Activated naive CD4-positive, alpha-beta T cell treated with anti-CD3 and anti-CD28 coated beads, Interleukin-2, amount 10 ng/mL, durations not matched to agents 7 days and 5 days (primary cell): Measurements from ENCODE around the gene SEH1L.
A peak's percentile ranks its signal among the peaks of the same experiment; 100 is the strongest.
"Not testable (repeated sequence)": the region's sequence is repeated elsewhere in the genome, so short reads cannot be mapped to it uniquely, and the experiment has no call there.

Experiments
- CTCF ChIA-PET: fragments of 350-600 bp; sonication (Branson Sonifier 250); formaldehyde crosslinking; loops from one replicate; lab custom pipeline; 2021; ENCODE audit warnings: antibody characterized with exemption; lab: Charles Lee
- DNase-seq: peaks from one replicate; pipeline ENCODE4 v3.0.0-alpha.2; 2020
- H3K27ac Mint-ChIP-seq: one replicate; pipeline ENCODE4 v1.8.0; 2021; ENCODE audit warnings: mild to moderate bottlenecking, moderate library complexity, mixed read lengths
- H3K27me3 Mint-ChIP-seq: one replicate; pipeline ENCODE4 v1.8.0; 2021; ENCODE audit warnings: mild to moderate bottlenecking, mixed read lengths
- H3K36me3 Mint-ChIP-seq: one replicate; pipeline ENCODE4 v1.8.0; 2021; ENCODE audit warnings: mixed read lengths
- H3K4me1 Mint-ChIP-seq: one replicate; pipeline ENCODE4 v1.8.0; 2021; ENCODE audit warnings: mixed read lengths
- H3K4me3 Mint-ChIP-seq: one replicate; pipeline ENCODE4 v1.8.0; 2021; ENCODE audit warnings: mild to moderate bottlenecking, moderate library complexity, mixed read lengths
- H3K9me3 Mint-ChIP-seq: one replicate; pipeline ENCODE4 v1.8.0; 2021; ENCODE audit warnings: mixed read lengths

The SEH1L gene

DNA sequence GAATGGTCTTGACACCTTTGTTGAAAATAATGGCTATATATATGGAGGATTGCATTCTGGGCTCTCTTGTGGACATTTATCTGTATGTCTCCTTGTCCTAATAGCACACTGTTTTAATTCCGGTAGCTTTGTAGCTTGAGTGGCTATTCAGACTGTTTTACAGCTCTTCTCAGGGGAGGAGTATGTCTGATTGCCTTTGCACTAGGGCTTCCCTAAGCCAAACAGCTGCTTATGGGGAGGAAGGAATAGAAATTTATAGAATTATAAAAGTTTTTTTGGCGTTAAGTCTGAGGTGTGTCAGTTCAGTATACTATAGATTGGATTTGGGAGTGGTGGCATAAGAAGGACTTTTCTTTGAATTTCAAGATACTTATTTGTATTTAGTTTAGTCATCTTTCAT lies 12.6 kb downstream of the SEH1L start:
- Mint-ChIP-seq H3K27ac (no peak overlapping the region), H3K4me3 (no peak overlapping the region), H3K36me3 (peaks cover 43% of the 10 kb centered on the region), H3K27me3 (no peaks in the 10 kb centered on the region), H3K9me3 (no peaks in the 10 kb centered on the region), H3K4me1 (no peaks in the 10 kb centered on the region)
- no peak for DNase-seq
- CTCF ChIA-PET: interaction anchor here (0.6 kb wide), 1 partner anchor 17 kb away, joined by 3 read pairs; no protein-coding TSS in a partner anchor

DNA sequence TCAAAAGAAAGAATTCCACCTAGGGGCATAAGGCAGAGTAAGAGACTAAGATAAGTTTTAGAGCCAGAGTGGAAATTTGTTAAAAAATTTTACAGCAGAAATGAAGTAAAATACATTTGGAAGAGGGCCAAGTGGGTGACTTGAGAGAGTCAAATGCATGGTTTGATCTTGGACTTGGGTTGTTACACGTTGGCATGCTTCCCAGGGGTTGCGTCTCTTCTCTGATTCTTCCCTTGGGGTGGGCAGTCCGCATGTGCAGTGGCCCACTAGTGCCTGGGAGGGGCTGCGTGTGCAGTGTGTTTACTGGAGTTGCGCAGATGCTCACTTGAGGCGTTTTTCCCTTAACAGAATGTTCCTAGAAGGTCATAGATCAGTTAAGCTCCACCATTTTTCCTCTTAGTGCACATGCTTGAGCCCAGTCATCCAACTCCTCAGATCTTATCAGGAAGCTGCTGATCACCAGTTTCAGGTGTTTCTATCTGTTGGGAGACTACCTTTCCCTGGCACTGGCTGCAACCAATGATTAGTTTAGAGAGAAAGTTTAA lies 13.1 kb downstream of the SEH1L start:
- peaks cover 45% of the 10 kb centered on the region for H3K36me3 Mint-ChIP-seq
- H3K4me1 Mint-ChIP-seq: no peaks in the 10 kb centered on the region
- no peaks in the 10 kb centered on the region for H3K9me3 Mint-ChIP-seq
- no peak for DNase-seq
- H3K27ac Mint-ChIP-seq: no peak overlapping the region
- no peak overlapping the region for H3K4me3 Mint-ChIP-seq
- CTCF ChIA-PET: interaction anchor here (0.6 kb wide), 1 partner anchor 17 kb away, joined by 3 read pairs; no protein-coding TSS in a partner anchor
- no peaks in the 10 kb centered on the region for H3K27me3 Mint-ChIP-seq

- no peak overlapping the region for H3K27ac Mint-ChIP-seq
- no peak overlapping the region for H3K4me3 Mint-ChIP-seq
- CTCF ChIA-PET: interaction anchor here (2.3 kb wide), 1 partner anchor 10 kb away, joined by 6 read pairs; no protein-coding TSS in a partner anchor
- no peaks in the 10 kb centered on the region for H3K9me3 Mint-ChIP-seq
- H3K4me1 Mint-ChIP-seq: peaks cover 4% of the 10 kb centered on the region
- no peaks in the 10 kb centered on the region for H3K27me3 Mint-ChIP-seq
- H3K36me3 Mint-ChIP-seq: peaks cover 46% of the 10 kb centered on the region
- no peak for DNase-seq
Measured at GRCh38 chr18:12963069-12963468, 15.3 kb downstream of the SEH1L start.

DNA sequence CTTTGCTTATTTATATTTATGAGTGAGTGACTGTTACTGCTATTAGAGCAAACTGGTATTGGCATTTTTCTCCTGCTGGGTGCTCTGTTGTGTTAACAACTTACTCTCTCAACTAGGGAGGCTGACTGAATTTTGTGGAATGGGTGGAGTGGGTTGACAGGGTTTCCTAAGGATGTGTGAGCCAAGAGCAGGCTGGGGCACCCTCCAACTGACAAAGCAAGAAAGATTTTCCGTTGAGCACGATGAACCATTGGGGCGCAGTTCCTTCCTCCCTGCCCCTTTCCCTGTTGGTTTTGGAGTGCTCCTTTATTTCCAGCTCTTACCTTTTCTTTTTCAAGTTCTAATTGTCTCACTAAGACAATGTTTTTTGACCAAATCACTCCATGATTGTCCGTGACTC lies 20.3 kb downstream of the SEH1L start:
- no peaks in the 10 kb centered on the region for H3K27me3 Mint-ChIP-seq

GRCh38 chr18:12968619-12969018 lies 20.8 kb downstream of the SEH1L start:
- no peak for DNase-seq
- Mint-ChIP-seq H3K36me3 (peaks cover 47% of the 10 kb centered on the region), H3K4me1 (peaks cover 22% of the 10 kb centered on the region), H3K27me3 (no peaks in the 10 kb centered on the region), H3K4me3 (no peak overlapping the region), H3K9me3 (no peaks in the 10 kb centered on the region), H3K27ac (peak overlapping the region; percentile 9)
- CTCF ChIA-PET: no interaction called here

More for the DNA sequence above, 20.3 kb downstream of the SEH1L start:
- peaks cover 22% of the 10 kb centered on the region for H3K4me1 Mint-ChIP-seq
- no peak overlapping the region for H3K27ac Mint-ChIP-seq
- no peaks in the 10 kb centered on the region for H3K9me3 Mint-ChIP-seq
- H3K4me3 Mint-ChIP-seq: no peak overlapping the region
- H3K36me3 Mint-ChIP-seq: peaks cover 51% of the 10 kb centered on the region
- no peak for DNase-seq
- CTCF ChIA-PET: no interaction called here

GRCh38 chr18:12973562-12974213 lies 25.9 kb downstream of the SEH1L start:
- DNase-seq: no peak
- peaks cover 11% of the 10 kb centered on the region for H3K4me1 Mint-ChIP-seq
- no peaks in the 10 kb centered on the region for H3K9me3 Mint-ChIP-seq
- H3K36me3 Mint-ChIP-seq: peaks cover 49% of the 10 kb centered on the region
- H3K27ac Mint-ChIP-seq: peak overlapping the region; percentile 0
- CTCF ChIA-PET: interaction anchor here (1.4 kb wide), 1 partner anchor 11 kb away, joined by 6 read pairs; no protein-coding TSS in a partner anchor
- H3K27me3 Mint-ChIP-seq: no peaks in the 10 kb centered on the region
- H3K4me3 Mint-ChIP-seq: no peak overlapping the region

- peak overlapping the region; percentile 12 for H3K27ac Mint-ChIP-seq
- peaks cover 44% of the 10 kb centered on the region for H3K36me3 Mint-ChIP-seq
- CTCF ChIA-PET: no interaction called here
- H3K9me3 Mint-ChIP-seq: no peaks in the 10 kb centered on the region
- no peaks in the 10 kb centered on the region for H3K4me1 Mint-ChIP-seq
- H3K4me3 Mint-ChIP-seq: no peak overlapping the region
- no peak for DNase-seq
- H3K27me3 Mint-ChIP-seq: no peaks in the 10 kb centered on the region
Measured at GRCh38 chr18:12975488-12975887, 27.7 kb downstream of the SEH1L start.

DNA sequence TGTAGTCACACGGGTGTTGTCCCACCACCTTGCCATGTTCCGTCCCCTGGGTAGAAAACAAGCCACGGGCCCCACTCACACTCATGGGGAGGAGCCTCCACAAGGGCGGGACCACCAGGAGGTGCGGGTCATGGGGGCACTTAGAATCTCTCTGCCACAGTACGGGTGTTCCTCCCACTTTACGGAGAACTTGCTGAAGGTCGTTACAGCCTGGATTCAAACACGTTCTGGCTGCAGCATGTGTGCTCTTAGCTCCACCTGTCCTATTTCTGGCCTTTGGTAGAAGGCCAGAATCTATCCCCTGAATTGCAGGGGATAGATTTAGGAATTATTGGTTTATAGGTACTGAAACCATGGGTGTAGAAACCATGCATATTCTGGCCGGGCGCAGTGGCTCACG lies 28.5 kb downstream of the SEH1L start:
- CTCF ChIA-PET: no interaction called here
- H3K27ac Mint-ChIP-seq: no peak overlapping the region
- peaks cover 41% of the 10 kb centered on the region for H3K36me3 Mint-ChIP-seq
- no peak for DNase-seq
- H3K27me3 Mint-ChIP-seq: no peaks in the 10 kb centered on the region
- H3K9me3 Mint-ChIP-seq: no peaks in the 10 kb centered on the region
- H3K4me3 Mint-ChIP-seq: no peak overlapping the region
- no peaks in the 10 kb centered on the region for H3K4me1 Mint-ChIP-seq

GRCh38 chr18:12980065-12980464 lies 32.3 kb downstream of the SEH1L start:
- H3K9me3 Mint-ChIP-seq, H3K27ac Mint-ChIP-seq, CTCF ChIA-PET, DNase-seq, H3K4me3 Mint-ChIP-seq, H3K27me3 Mint-ChIP-seq, H3K4me1 Mint-ChIP-seq: not testable (repeated sequence)
- peaks cover 29% of the 10 kb centered on the region for H3K36me3 Mint-ChIP-seq

DNA sequence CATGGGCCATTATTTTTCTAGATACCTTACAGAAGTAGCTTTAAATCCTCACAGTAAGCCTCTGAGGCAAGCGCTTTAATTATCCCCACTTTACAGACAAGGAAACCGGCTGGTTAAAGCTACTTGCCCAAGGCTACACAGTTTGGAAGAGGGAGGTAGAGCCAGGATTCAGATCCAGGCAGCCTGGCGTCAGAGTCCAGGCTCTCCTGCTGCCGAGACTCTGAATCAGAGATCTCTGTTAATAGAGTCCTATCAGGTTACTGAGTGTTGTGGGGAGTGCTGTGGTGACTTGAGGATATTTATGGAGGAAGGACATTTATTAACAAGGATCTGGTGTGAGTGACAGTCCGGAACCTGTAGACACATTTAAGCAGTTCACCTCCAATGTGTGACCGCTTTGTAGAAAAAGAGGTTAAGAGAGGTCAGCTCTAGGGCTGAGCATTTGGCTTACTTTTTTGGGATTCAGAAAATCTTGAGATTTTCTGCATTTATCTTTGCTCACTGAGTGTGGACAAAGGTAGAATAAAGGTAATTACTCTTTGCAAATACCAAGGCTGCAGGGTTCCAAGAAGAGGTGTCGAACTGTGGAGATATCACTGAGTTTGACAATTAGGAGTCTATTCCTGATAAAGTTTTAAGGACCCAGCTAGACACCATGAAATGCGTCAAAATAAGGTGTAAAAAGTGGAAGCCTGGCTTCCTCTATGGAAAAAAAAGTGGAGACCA lies 41.7 kb downstream of the SEH1L start:
- Mint-ChIP-seq H3K36me3 (peaks cover 18% of the 10 kb centered on the region), H3K4me3 (peak overlapping the region; percentile 97), H3K4me1 (peaks cover 20% of the 10 kb centered on the region), H3K27me3 (peaks cover 3% of the 10 kb centered on the region), H3K9me3 (no peaks in the 10 kb centered on the region), H3K27ac (peak overlapping the region; percentile 93)
- DNase-seq: no peak
- CTCF ChIA-PET: interaction anchor here (1.0 kb wide), 1 partner anchor 263 kb away, joined by 3 read pairs; no protein-coding TSS in a partner anchor

- DNase-seq: peak; percentile 36
- peaks cover 20% of the 10 kb centered on the region for H3K4me1 Mint-ChIP-seq
- peaks cover 18% of the 10 kb centered on the region for H3K36me3 Mint-ChIP-seq
- H3K4me3 Mint-ChIP-seq: peak overlapping the region; percentile 97
- no peaks in the 10 kb centered on the region for H3K9me3 Mint-ChIP-seq
- peaks cover 3% of the 10 kb centered on the region for H3K27me3 Mint-ChIP-seq
- CTCF ChIA-PET: no interaction called here
- peak overlapping the region; percentile 93 for H3K27ac Mint-ChIP-seq
Measured at GRCh38 chr18:12990123-12990475, 42.3 kb downstream of the SEH1L start.

- CTCF ChIA-PET: interaction anchor here (1.1 to 1.2 kb wide), 2 partner anchors 10 to 169 kb away, joined by 3 to 5 read pairs; no protein-coding TSS in a partner anchor
- H3K27me3 Mint-ChIP-seq: peaks cover 3% of the 10 kb centered on the region
- no peaks in the 10 kb centered on the region for H3K9me3 Mint-ChIP-seq
- no peak for DNase-seq
- peaks cover 20% of the 10 kb centered on the region for H3K4me1 Mint-ChIP-seq
- peaks cover 17% of the 10 kb centered on the region for H3K36me3 Mint-ChIP-seq
- H3K4me3 Mint-ChIP-seq: peak overlapping the region; percentile 97
- peak overlapping the region; percentile 93 for H3K27ac Mint-ChIP-seq
Measured at GRCh38 chr18:12990641-12990966, 42.8 kb downstream of the SEH1L start.

GRCh38 chr18:12990967-12991820 lies 43.4 kb downstream of the SEH1L start, which contains the start of gene CEP192:
CEP192 (plus strand) TSS chr18:12991362; CDS start chr18:12999425, 8,063 bp downstream.
- Mint-ChIP-seq H3K36me3 (peaks cover 17% of the 10 kb centered on the region), H3K4me1 (peaks cover 20% of the 10 kb centered on the region), H3K9me3 (no peaks in the 10 kb centered on the region), H3K27ac (peak within 1 kb of the TSS; percentile 93), H3K4me3 (peak within 1 kb of the TSS; percentile 97), H3K27me3 (peaks cover 3% of the 10 kb centered on the region)
- DNase-seq: peak; percentile 98
- CTCF ChIA-PET: interaction anchor here (1.1 to 1.2 kb wide), 2 partner anchors 9 to 168 kb away, joined by 3 to 5 read pairs; no protein-coding TSS in a partner anchor

- peaks cover 3% of the 10 kb centered on the region for H3K27me3 Mint-ChIP-seq
- H3K27ac Mint-ChIP-seq: peak overlapping the region; percentile 93
- CTCF ChIA-PET: interaction anchor here (1.2 kb wide), 1 partner anchor 8 kb away, joined by 5 read pairs; no protein-coding TSS in a partner anchor
- H3K4me1 Mint-ChIP-seq: peaks cover 20% of the 10 kb centered on the region
- peak overlapping the region; percentile 97 for H3K4me3 Mint-ChIP-seq
- no peaks in the 10 kb centered on the region for H3K9me3 Mint-ChIP-seq
- DNase-seq: no peak
- peaks cover 14% of the 10 kb centered on the region for H3K36me3 Mint-ChIP-seq
Measured at GRCh38 chr18:12991821-12992179, 44.0 kb downstream of the SEH1L start.
